ENCODE data around the gene ICAM4. TPM values are rescaled to one million over a fixed set of nuclear protein-coding genes. Genes with fewer than 3 reads are reported as not detected.

ICAM4 gene
- total and polyA plus RNA-seq, 9 of the 15 experiments (the other 6 are each of a cell fraction or from before 2014, with no cell fraction given) = 14.1 to 86.1 (median 29.6) TPM

DNA sequence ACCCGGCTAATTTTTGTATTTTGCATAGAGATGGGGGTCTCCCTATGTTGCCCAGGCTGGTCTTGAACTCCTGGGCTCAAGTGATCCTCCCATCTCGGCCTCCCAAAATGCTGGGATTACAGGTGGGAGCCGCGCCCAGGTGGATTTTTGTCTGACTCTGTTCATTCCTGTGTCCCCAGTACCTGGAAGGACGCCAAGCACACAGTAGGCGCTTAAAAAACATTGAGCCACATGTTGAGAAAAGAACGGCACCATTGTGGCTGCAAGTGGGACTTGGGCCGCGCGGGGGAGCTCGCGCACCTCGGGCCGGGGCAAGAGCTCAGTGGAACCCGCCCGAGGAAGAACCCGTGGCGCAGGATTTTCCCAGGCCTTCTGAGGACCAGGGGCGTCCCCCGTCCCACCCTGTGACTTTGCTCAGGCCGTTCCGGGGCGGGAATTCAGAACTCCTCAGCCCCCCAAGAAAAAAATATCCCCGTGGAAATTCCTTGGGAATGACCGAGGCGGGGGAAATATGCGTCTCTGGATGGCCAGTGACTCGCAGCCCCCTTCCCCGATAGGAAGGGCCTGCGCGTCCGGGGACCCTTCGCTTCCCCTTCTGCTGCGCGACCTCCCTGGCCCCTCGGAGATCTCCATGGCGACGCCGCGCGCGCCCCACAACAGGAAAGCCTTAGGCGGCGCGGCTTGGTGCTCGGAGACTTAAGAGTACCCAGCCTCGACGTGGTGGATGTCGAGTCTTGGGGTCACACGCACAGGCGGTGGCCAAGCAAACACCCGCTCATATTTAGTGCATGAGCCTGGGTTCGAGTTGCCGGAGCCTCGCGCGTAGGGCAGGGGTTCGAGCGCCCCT, 17.2 kb upstream of the ICAM4 start (continued):
- TF ChIP-seq EP400 (IDR thresholded peaks at IDR 0.05) = peak; percentile 55
- TF ChIP-seq ARID2 (IDR thresholded peaks at IDR 0.05) = peak; percentile 97
- no peak for TF ChIP-seq SIN3A (IDR thresholded peaks at IDR 0.05; ENCODE audit: borderline replicate concordance in 2 of 2, control insufficient read depth in 1 of 2, low read depth in 2 of 2, low read length in 2 of 2)
- peak; percentile 25; the same call in 1 of the 2 replicates for TF ChIP-seq SMARCA5 (IDR thresholded peaks at IDR 0.05)
- TF ChIP-seq NRF1 (conservative IDR thresholded peaks at IDR 0.05 in 1 of 2, IDR thresholded peaks at IDR 0.05 in 1 of 2) = peak; percentile 19 to 40; a peak in 2 of 4 replicates
- TF ChIP-seq ATF3 (IDR thresholded peaks at IDR 0.05) = no peak
- TF ChIP-seq ATF3 (CRISPR knock-in tag; conservative IDR thresholded peaks at IDR 0.05) = 0 out of 2 replicates have a peak, but pooled peaks have one; percentile 8
- TF ChIP-seq MEF2A (IDR thresholded peaks at IDR 0.05; ENCODE audit: control insufficient read depth, low read depth, low read length) = no peak
- TF ChIP-seq SIN3B (IDR thresholded peaks at IDR 0.05; ENCODE audit: low read depth) = 0 out of 2 replicates have a peak, but pooled peaks have one; percentile 34
- peak; percentile 49; the same call in 1 of the 2 replicates for TF ChIP-seq ZBTB1 (CRISPR knock-in tag; IDR thresholded peaks at IDR 0.05; ENCODE audit: borderline replicate concordance, low read depth)
- TF ChIP-seq, protein P1, sequence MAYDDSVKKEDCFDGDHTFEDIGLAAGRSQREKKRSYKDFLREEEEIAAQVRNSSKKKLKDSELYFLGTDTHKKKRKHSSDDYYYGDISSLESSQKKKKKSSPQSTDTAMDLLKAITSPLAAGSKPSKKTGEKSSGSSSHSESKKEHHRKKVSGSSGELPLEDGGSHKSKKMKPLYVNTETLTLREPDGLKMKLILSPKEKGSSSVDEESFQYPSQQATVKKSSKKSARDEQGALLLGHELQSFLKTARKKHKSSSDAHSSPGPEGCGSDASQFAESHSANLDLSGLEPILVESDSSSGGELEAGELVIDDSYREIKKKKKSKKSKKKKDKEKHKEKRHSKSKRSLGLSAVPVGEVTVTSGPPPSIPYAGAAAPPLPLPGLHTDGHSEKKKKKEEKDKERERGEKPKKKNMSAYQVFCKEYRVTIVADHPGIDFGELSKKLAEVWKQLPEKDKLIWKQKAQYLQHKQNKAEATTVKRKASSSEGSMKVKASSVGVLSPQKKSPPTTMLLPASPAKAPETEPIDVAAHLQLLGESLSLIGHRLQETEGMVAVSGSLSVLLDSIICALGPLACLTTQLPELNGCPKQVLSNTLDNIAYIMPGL (CRISPR knock-in tag; IDR thresholded peaks at IDR 0.05) = 0 out of 2 replicates have a peak, but pooled peaks have one; percentile 40
- TF ChIP-seq, protein P2, sequence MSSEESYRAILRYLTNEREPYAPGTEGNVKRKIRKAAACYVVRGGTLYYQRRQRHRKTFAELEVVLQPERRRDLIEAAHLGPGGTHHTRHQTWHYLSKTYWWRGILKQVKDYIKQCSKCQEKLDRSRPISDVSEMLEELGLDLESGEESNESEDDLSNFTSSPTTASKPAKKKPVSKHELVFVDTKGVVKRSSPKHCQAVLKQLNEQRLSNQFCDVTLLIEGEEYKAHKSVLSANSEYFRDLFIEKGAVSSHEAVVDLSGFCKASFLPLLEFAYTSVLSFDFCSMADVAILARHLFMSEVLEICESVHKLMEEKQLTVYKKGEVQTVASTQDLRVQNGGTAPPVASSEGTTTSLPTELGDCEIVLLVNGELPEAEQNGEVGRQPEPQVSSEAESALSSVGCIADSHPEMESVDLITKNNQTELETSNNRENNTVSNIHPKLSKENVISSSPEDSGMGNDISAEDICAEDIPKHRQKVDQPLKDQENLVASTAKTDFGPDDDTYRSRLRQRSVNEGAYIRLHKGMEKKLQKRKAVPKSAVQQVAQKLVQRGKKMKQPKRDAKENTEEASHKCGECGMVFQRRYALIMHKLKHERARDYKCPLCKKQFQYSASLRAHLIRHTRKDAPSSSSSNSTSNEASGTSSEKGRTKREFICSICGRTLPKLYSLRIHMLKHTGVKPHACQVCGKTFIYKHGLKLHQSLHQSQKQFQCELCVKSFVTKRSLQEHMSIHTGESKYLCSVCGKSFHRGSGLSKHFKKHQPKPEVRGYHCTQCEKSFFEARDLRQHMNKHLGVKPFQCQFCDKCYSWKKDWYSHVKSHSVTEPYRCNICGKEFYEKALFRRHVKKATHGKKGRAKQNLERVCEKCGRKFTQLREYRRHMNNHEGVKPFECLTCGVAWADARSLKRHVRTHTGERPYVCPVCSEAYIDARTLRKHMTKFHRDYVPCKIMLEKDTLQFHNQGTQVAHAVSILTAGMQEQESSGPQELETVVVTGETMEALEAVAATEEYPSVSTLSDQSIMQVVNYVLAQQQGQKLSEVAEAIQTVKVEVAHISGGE (CRISPR knock-in tag; IDR thresholded peaks at IDR 0.05) = no peak; a peak in 1 of 6 replicates
- no peak for TF ChIP-seq CBX8 (IDR thresholded peaks at IDR 0.05; ENCODE audit: borderline replicate concordance, extremely low read depth, low read depth, low read length, poor library complexity, severe bottlenecking)
- peak; percentile 59; the same call in 1 of the 2 replicates for TF ChIP-seq RFX1 (IDR thresholded peaks at IDR 0.05)
- TF ChIP-seq NFRKB (IDR thresholded peaks at IDR 0.05; ENCODE audit: low read depth) = 0 out of 2 replicates have a peak, but pooled peaks have one; percentile 34
- no peak for TF ChIP-seq ZNF174 (CRISPR knock-in tag; IDR thresholded peaks at IDR 0.05)
- TF ChIP-seq NFIC (IDR thresholded peaks at IDR 0.05) = peak; percentile 96
- TF ChIP-seq, protein P3, sequence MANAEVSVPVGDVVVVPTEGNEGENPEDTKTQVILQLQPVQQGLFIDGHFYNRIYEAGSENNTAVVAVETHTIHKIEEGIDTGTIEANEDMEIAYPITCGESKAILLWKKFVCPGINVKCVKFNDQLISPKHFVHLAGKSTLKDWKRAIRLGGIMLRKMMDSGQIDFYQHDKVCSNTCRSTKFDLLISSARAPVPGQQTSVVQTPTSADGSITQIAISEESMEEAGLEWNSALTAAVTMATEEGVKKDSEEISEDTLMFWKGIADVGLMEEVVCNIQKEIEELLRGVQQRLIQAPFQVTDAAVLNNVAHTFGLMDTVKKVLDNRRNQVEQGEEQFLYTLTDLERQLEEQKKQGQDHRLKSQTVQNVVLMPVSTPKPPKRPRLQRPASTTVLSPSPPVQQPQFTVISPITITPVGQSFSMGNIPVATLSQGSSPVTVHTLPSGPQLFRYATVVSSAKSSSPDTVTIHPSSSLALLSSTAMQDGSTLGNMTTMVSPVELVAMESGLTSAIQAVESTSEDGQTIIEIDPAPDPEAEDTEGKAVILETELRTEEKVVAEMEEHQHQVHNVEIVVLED (CRISPR knock-in tag; IDR thresholded peaks at IDR 0.05) = no peak
